Endodermal cell (in vitro differentiated cells): Measurements from ENCODE around the gene PHLDA2. TPM values are rescaled to one million over a fixed set of nuclear protein-coding genes. Genes with fewer than 3 reads are reported as not detected.

Experiments used
- DNase-seq: peaks from one replicate; pipeline ENCODE4 v3.0.0-alpha.2; 2017
- H3K27ac ChIP-seq: 2 replicates; pipeline ENCODE4 v1.5.1; 2013; ENCODE audit warnings: mild to moderate bottlenecking, low read depth, low read length, moderate library complexity
- H3K27me3 ChIP-seq: 2 replicates; pipeline ENCODE4 v1.6.1; 2013; ENCODE audit warnings: mild to moderate bottlenecking, low read length, moderate library complexity; ENCODE audit not compliant: insufficient read depth, control insufficient read depth, poor library complexity, severe bottlenecking
- H3K36me3 ChIP-seq: 2 replicates; pipeline ENCODE4 v1.7.0; 2013; ENCODE audit warnings: mild to moderate bottlenecking, low read length, moderate library complexity; ENCODE audit not compliant: control insufficient read depth, insufficient read depth
- H3K4me1 ChIP-seq: one replicate; pipeline ENCODE4 v1.7.0; 2013; ENCODE audit warnings: low read length; ENCODE audit not compliant: control insufficient read depth, insufficient read depth
- H3K4me3 ChIP-seq: 2 replicates; pipeline ENCODE4 v1.5.1; 2013; ENCODE audit warnings: mild to moderate bottlenecking, low read length, moderate library complexity
- H3K9ac ChIP-seq: 2 replicates; pipeline ENCODE4 v1.6.1; 2013; ENCODE audit warnings: mild to moderate bottlenecking, low read length, moderate library complexity; ENCODE audit not compliant: poor library complexity, severe bottlenecking; ENCODE audit errors: extremely low read depth
- H3K9me3 ChIP-seq: 2 replicates; pipeline ENCODE4 v1.6.1; 2013; ENCODE audit warnings: mild to moderate bottlenecking, low read length, moderate library complexity; ENCODE audit not compliant: control insufficient read depth
- H3K27ac Mint-ChIP-seq: 2 replicates; pipeline ENCODE4 v1.8.0; 2020; ENCODE audit warnings: mixed read lengths
- H3K27me3 Mint-ChIP-seq: 2 replicates; pipeline ENCODE4 v1.8.0; 2021; ENCODE audit warnings: mild to moderate bottlenecking, mixed read lengths; ENCODE audit not compliant: insufficient read depth
- H3K36me3 Mint-ChIP-seq: 2 replicates; pipeline ENCODE4 v1.8.0; 2020; ENCODE audit warnings: low read depth, mixed read lengths
- H3K4me1 Mint-ChIP-seq: 2 replicates; pipeline ENCODE4 v1.8.0; 2020; ENCODE audit warnings: mixed read lengths
- H3K4me3 Mint-ChIP-seq: 2 replicates; pipeline ENCODE4 v1.8.0; 2020; ENCODE audit warnings: mild to moderate bottlenecking, moderate library complexity, mixed read lengths
- H3K9me3 Mint-ChIP-seq: 2 replicates; pipeline ENCODE4 v1.8.0; 2020; ENCODE audit warnings: mild to moderate bottlenecking, mixed read lengths
- CTCF ChIP-seq: fragments of 200-600 bp; sonication (generic); conservative IDR thresholded peaks from 2 replicates; pipeline ENCODE4 v1.5.0; 2021; ENCODE audit warnings: antibody characterized with exemption, mild to moderate bottlenecking
- WGBS, 2 experiments: methylation state at CpG; one replicate each; pipeline versions ENCODE4 v1.1.5 to v1.1.7; 2013; ENCODE audit warnings: missing lambda C conversion rate in 2 of 2, mixed read lengths in 1 of 2; ENCODE audit not compliant: insufficient coverage in 1 of 2, insufficient read length in 1 of 2; 5-methylcytosine and 5-hydroxymethylcytosine counted together
- total RNA-seq, 2 donors: library from RNA; stranded (reverse); fragmentation: NEBNext Ultra II Directional in 1 of 2; extraction: Animal tissue kit (Norgen Biotek cat#: 25700) in 1 of 2; gene quantifications; 2 replicates in 1 of 2; 3 replicates in 1 of 2; pipeline ENCODE4 v1.2.1, GENCODE V29; 2021

The PHLDA2 gene
- total RNA-seq, 2 donors from 2014 or later: 3.0 to 5.1 TPM

GRCh38 chr11:2964782-2965181, 35.6 kb upstream of the PHLDA2 start:
- no peaks in the 10 kb centered on the region for H3K27me3 ChIP-seq
- Mint-ChIP-seq H3K4me1 (peaks cover 7% of the 10 kb centered on the region), H3K27me3 (no peaks in the 10 kb centered on the region), H3K36me3 (peaks cover 86% of the 10 kb centered on the region), H3K9me3 (no peaks in the 10 kb centered on the region), H3K4me3 (no peak overlapping the region), H3K27ac (peak overlapping the region; percentile 17)
- no peak overlapping the region for H3K4me3 ChIP-seq
- DNase-seq: no peak
- WGBS, 2 experiments: 92 to 96% methylated on average over 4 of the region's 4 CpGs
- TF ChIP-seq CTCF: no peak
- H3K9ac ChIP-seq: no peak overlapping the region
- H3K36me3 ChIP-seq: peaks cover 97% of the 10 kb centered on the region
- no peaks in the 10 kb centered on the region for H3K9me3 ChIP-seq
- H3K27ac ChIP-seq: no peak overlapping the region
- no peaks in the 10 kb centered on the region for H3K4me1 ChIP-seq

GRCh38 chr11:2963761-2964160, 34.5 kb upstream of the PHLDA2 start:
- peaks cover 86% of the 10 kb centered on the region for H3K36me3 Mint-ChIP-seq
- DNase-seq: no peak
- H3K4me1 ChIP-seq: no peaks in the 10 kb centered on the region
- no peak overlapping the region for H3K9ac ChIP-seq
- no peak overlapping the region for H3K27ac Mint-ChIP-seq
- no peak overlapping the region for H3K4me3 ChIP-seq
- no peak overlapping the region for H3K27ac ChIP-seq
- H3K9me3 Mint-ChIP-seq: no peaks in the 10 kb centered on the region
- TF ChIP-seq CTCF: no peak
- H3K4me1 Mint-ChIP-seq: peaks cover 7% of the 10 kb centered on the region
- H3K27me3 Mint-ChIP-seq: no peaks in the 10 kb centered on the region
- no peak overlapping the region for H3K4me3 Mint-ChIP-seq
- peaks cover 97% of the 10 kb centered on the region for H3K36me3 ChIP-seq
- no peaks in the 10 kb centered on the region for H3K27me3 ChIP-seq
- H3K9me3 ChIP-seq: no peaks in the 10 kb centered on the region
- WGBS, 2 experiments: 97 to 100% methylated on average over 4 to 6 of the region's 6 CpGs

- H3K36me3 Mint-ChIP-seq: peaks cover 86% of the 10 kb centered on the region
- H3K27ac Mint-ChIP-seq: peak overlapping the region; percentile 42
Measured at GRCh38 chr11:2963112-2963754, 34.0 kb upstream of the PHLDA2 start.

More at GRCh38 chr11:2963112-2963754, 34.0 kb upstream of the PHLDA2 start:
- Histone ChIP-seq H3K9ac (no peak overlapping the region), H3K4me1 (no peaks in the 10 kb centered on the region), H3K4me3 (no peak overlapping the region), H3K9me3 (no peaks in the 10 kb centered on the region), H3K27ac (no peak overlapping the region), H3K36me3 (peaks cover 97% of the 10 kb centered on the region), H3K27me3 (no peaks in the 10 kb centered on the region)
- WGBS, 2 experiments: 96% methylated on average over 2 to 7 of the region's 7 CpGs
- TF ChIP-seq CTCF: no peak
- H3K9me3 Mint-ChIP-seq: no peaks in the 10 kb centered on the region
- DNase-seq: no peak
- no peaks in the 10 kb centered on the region for H3K27me3 Mint-ChIP-seq
- H3K4me3 Mint-ChIP-seq: no peak overlapping the region
- H3K4me1 Mint-ChIP-seq: peaks cover 7% of the 10 kb centered on the region
